GM18499 (cell line): ENCODE data around the gene DSCAM.
"Not testable (repeated sequence)": the region's sequence is repeated elsewhere in the genome, so short reads cannot be mapped to it uniquely, and the experiment has no call there.

Source experiments
- ATAC-seq: cut with Tn5 transposase; IDR thresholded peaks from one replicate; pipeline ENCODE4 v1.9.1; 2021; ENCODE audit warnings: moderate number of reproducible peaks; ENCODE audit not compliant: insufficient read depth, unreplicated experiment

Gene DSCAM

DNA sequence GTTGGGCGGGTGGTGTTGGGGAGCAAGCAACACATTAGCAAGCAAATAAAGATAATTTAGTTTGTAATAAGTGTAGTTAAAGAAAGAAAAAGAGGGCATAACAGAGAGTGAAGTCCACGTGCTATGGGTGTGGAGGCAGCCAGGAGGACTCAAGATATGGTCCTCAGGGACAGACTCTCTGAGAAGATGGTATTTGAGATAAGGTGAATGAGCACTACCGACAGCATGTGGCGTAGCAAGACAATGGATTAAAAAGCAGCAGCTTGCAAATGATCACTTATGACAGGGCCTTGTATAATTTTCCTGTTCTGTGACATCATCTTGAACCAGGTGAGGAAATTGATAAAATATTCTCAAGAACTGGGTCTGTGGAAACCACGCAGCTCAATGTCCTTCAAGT is 491.9 kb downstream of the DSCAM start:
- ATAC-seq = no peak

GRCh38 chr21:40351006-40351405 is 496.0 kb downstream of the DSCAM start:
- no peak for ATAC-seq

GRCh38 chr21:40349591-40349990 is 497.4 kb downstream of the DSCAM start:
- ATAC-seq = no peak

- no peak for ATAC-seq
Observed at GRCh38 chr21:40345711-40346321, 501.1 kb downstream of the DSCAM start.

DNA sequence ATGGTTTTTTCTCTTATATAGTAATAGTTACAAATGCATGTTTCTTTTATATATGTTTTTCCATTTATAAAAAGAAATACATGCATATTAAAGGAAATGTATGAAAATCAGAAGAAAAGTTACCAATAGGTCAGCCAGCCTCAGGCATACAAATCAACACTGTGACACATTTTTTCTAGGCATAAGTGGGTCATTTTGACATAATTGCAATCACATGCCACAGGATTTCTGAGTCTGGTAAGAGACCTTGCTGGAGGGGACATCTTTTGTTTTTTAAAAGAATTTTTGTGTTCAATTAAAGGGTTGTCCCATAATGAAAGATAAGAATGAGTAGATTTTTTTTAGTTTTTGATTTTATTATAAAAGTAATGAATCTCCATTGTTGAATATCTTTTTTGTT is 506.6 kb downstream of the DSCAM start:
- no peak for ATAC-seq

- no peak for ATAC-seq
Observed at GRCh38 chr21:40339050-40339449, 507.9 kb downstream of the DSCAM start.

DNA sequence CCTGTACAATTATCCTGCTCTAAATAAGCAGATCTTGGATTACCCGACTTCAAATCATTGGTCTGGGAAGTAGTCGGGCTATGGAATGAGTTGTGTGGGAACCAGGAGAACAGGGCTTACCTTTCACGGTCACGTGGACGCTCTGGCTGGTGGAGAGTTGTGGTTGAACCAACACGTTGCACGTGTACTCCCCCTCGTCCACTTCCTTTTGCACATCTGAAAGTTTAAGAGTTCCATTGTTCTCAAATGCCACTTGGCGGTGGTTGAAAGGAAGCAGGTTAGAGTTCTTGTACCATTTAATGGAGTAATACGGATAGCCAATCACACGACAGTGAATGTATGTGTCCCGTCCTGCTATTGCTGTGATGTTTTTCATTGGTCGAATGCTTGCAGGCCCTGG is 509.0 kb downstream of the DSCAM start:
- no peak for ATAC-seq

- no peak for ATAC-seq
Observed at GRCh38 chr21:40335704-40336103, 511.3 kb downstream of the DSCAM start.

- no peak for ATAC-seq
Observed at GRCh38 chr21:40334159-40334558, 512.8 kb downstream of the DSCAM start.

DNA sequence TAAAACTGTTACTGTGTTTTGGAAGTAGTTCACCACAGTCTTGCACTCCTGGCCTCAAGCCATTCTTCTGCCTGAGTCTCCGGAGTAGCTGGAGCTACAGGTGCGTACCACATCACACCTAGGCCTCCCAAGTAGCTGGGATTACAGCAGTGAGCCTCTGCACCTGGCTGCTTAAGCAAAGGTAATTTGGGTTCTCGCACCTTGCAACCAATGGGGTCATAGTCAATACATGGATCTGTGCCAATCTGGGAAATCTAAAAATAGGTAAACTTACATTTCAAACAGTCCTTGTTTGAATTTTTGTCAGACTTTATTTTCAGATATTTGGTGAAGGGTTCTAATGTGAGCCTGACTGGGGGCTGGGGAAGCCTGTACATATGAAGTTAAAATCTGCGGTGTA is 513.2 kb downstream of the DSCAM start:
- ATAC-seq = no peak

GRCh38 chr21:40331804-40332203 is 515.2 kb downstream of the DSCAM start:
- no peak for ATAC-seq

DNA sequence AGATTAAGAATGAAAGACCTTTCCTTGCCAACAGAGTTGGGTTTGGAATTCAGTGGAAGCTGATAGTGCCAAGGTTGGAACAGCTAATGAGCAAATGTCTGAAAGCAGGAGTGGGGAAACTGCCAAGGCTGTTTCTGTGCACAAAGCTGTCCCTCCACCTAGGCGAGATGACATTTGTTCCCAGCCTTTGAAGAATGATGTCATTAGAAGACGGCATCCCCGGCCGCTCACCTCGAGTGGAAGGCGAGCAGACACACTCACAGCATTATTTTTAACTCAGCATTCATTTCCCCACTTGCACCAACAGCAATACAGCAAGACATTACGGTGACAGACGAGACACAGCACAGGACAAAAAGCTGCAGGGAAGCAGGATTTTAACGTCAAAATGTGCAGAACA is 515.8 kb downstream of the DSCAM start:
- no peak for ATAC-seq

DNA sequence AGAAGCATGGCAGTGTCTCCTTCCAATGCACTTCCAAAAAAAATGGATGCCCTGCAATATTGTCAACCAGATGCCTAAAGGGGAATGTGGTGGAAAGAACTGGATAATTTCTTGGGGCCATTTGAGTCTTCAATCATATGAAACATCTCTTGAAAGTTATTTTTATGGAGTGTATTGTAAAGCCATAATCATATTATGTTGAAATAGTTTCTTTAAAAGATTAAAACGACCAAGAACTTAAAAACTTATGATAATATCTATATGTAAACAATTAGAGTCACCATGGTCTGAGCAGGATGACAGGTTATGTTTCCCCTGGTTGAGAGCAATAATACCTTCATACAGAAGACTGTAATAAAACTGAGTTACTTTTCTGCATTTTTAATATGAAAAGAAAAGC is 522.6 kb downstream of the DSCAM start:
- no peak for ATAC-seq

DNA sequence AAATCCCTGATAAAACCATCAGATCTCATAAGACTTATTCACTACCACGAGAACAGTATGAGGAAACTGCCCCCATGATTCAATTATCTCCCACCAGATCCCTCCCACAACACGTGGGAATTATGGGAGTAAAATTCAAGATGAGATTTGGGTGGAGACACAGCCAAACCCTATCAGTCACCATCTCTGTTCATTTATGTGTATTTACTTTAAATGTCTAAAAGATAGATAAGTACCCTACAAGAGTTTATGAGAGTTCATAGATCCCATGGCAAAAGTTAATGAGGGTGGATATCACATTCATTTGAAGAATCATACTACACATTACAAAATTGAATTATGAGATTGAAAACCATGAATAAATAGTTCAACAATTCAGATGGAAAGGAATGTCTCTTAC is 526.2 kb downstream of the DSCAM start:
- not testable (repeated sequence) for ATAC-seq

DNA sequence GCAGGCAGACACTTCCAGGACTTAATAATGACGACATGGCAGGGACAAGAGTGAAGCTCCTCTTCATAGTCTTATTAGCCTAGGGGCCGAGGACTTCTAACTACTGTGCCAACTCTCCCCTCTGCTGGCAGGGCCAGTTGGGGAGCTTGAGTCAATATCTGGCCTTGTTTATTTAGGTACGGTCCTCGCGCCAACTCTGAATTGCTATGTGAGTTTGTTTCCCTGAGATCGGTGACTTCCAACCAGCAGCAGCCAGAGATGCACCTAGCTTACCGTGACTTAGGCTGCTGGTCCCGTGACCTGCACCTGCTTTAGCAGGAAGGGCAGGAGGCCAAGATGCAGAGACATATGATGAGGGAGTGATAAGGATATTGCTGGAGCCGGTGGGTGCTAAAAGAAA is 528.6 kb downstream of the DSCAM start:
- no peak for ATAC-seq

- ATAC-seq = no peak
Observed at GRCh38 chr21:40316104-40316503, 530.9 kb downstream of the DSCAM start.

- no peak for ATAC-seq
Observed at GRCh38 chr21:40315626-40316025, 531.3 kb downstream of the DSCAM start.

GRCh38 chr21:40313260-40313659 is 533.7 kb downstream of the DSCAM start:
- no peak for ATAC-seq

DNA sequence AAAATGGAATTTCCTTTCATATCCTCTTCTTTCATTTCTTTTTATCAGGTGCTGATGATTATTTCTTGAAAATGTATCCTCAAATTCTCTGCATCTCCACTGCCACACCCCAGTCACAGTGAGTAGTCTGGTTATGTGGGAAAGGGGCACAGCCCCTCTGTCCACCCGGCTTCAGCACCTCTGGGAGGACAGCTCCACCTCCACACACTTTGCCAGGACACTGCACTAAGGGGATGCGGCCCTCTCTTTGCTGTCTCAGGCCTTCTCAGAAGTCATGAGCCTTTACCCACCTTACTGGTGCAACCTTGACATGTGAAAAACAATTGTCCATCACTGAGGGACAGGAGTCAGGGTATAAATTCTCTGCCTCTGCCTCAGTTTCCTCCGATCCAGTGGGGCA is 546.7 kb downstream of the DSCAM start:
- no peak for ATAC-seq

DNA sequence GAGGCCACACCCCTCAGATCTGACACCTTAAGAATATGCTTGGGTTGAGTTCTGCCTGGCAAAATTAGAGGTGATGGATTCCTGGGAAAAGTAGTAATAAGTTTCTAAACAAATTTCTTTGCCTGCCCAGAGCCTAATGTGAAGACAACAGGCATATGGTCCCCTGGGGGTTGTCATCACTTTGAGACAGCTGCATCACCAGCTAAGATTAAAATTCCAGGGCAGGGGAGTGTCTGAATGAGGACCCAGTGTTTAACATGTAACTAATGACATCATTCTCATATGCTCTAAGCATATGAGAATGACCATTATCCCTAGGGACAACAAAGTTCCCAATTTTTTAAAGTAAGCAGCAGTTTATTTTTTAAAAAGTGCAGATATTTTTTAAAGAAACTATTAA is 547.5 kb downstream of the DSCAM start:
- ATAC-seq = no peak

GRCh38 chr21:40294345-40294744 is 552.6 kb downstream of the DSCAM start:
- no peak for ATAC-seq

DNA sequence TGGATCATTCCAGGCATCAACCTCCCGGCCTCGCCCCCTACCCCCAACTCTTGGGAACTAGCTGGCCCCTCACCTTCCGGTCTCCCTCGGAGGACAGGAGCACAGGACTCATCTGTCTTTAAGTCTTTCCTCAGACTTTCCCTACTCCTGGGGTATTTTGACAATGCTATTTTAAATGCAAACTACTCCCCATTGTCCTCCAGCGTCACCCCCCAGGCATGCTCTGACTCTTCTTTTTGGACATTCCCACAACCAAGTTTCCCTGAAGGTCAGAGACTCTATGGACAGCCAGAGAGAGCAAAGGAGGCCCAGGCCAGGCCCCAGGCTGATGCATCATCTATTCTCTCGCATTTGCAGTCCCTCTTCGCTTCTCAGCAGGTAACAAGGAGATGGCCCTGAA is 555.4 kb downstream of the DSCAM start:
- ATAC-seq = no peak

DNA sequence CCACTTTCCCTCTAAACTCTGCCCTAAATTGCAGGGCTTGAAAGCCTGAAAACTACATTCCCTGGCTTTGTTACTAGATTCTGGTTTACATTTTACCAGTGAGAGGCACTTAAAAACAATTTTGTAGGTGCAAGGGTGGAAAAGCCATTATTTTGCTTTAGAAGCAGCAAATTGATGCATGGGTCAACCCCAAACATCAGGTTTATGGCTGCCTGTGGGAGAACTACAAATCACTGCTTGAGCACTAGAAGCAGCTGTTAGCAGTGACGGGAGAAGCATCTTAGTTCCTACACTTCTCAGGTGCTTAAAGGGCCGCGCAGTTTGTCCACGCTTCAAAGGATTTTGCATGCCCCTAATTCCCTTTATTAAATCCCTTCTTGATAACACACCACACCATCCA is 562.5 kb downstream of the DSCAM start:
- ATAC-seq = no peak
